Mucosa of gallbladder (tissue), 1 donor: ENCODE measurements around the gene CSF1R. TPM values are rescaled to one million over a fixed set of nuclear protein-coding genes. Genes with fewer than 3 reads are reported as not detected.

Experiments
- DNase-seq: peaks from one replicate; pipeline ENCODE4 v3.0.0-alpha.2; 2020; ENCODE audit warnings: low spot score
- total RNA-seq: library from RNA; stranded (reverse); gene quantifications from one replicate; pipeline ENCODE4 v1.2.1, GENCODE V29; 2021
- donor health status: DM: no; HTN: no; CAD: no.

Gene CSF1R
- total RNA-seq = 91.9 TPM

DNA sequence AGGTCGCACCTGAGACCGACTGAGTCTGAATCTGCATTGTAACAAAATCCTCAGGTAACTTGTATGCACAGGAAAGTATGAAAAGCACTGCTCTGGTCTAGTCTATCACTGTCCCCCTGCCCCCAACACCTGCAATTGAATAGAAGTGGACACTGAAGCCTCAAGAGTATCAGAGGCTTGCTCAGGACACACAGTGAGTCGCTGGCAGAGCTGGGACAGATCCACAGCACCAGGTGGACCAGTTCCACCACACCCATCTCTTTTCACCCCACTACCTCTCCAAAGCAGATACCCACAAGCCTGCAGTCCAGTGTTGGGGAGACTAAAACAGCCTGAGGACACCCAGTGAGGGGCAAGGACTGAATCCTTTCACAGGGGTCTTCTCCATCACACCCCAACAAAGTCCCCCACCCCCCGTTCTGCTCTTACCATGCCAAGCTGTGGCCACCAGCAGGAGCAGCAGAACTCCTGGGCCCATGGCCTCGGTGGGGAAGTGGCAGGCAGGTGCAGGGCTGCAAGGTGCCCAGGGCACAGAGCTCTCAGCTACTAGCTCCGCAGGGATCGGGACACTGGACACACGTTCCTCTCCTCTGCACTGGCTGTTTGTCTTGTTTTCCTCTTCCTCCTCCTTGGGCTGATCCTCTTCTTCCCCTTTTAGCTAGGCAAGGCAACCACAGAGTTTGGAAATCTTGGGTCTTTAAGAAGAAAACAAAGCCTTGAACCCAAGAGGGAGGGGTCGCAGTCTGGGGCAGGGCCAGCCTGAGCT lies at the start of gene CSF1R:
Gene CSF1R, minus strand, starts transcription at position 605 of the 766 bp plus-strand sequence. Its CDS starts 127 bp downstream, at position 478.
- no peak for DNase-seq

GRCh38 chr5:150135557-150136304 lies 49.4 kb upstream of the CSF1R start:
- DNase-seq = no peak

GRCh38 chr5:150134198-150134588 lies 47.8 kb upstream of the CSF1R start:
- no peak for DNase-seq

DNA sequence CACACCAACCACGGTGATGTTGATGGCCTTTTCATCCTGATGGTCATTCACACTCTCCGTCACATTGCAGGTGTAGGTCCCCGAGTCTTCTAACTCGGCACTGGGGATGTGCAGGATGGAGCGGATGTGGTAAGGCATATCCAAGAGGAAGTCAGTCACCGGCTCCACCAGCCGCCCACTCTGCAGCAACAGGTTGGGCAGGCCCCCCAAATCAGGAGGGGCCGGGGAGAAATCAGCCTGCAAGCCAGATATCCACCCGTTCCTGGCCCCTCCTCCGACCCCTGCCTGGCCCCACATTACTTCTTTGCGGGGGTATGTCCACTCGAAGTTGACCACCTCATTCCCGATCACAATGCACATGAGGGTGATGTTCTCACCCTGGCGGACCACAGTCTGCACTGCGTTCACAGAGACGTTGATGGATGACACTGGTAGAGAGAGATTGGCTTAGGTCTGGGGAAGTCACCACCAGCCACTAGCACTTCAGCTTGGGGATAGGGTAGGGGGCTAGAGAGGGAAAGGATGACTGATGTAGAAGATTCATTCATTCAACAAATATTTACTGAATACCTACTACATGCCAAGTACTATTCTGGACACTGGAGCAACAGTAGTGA lies 47.3 kb upstream of the CSF1R start:
- DNase-seq = no peak

DNA sequence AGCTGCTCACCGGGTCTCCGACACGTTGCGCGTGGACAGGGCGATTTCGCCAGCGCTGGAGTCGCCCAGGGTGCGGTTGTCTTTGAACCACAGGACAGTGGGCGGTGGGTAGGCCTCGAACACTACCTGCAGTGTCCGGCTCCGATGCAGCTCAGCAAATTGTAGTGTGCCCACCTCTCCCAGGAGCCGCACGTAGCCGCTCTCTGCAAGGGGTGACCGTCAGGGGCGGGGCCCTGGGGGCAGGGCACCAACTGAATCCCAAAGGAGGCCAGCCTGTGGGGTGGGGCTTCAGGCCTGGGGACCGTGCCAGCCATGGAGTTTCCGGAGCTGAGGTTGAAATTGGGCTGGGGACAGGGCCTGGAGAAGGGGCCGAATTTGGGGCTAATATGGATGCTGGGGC lies 46.4 kb upstream of the CSF1R start:
- DNase-seq = no peak

- DNase-seq = no peak
Observed at GRCh38 chr5:150131978-150132694, 45.8 kb upstream of the CSF1R start.

GRCh38 chr5:150131461-150131860 lies 45.1 kb upstream of the CSF1R start:
- no peak for DNase-seq

- no peak for DNase-seq
Observed at GRCh38 chr5:150130493-150130922, 44.2 kb upstream of the CSF1R start.

GRCh38 chr5:150129813-150130492 lies 43.6 kb upstream of the CSF1R start:
- DNase-seq = peak; percentile 72

- no peak for DNase-seq
Observed at GRCh38 chr5:150129454-150129812, 43.1 kb upstream of the CSF1R start.

GRCh38 chr5:150126921-150127265 lies 40.5 kb upstream of the CSF1R start:
- no peak for DNase-seq

- DNase-seq = no peak
Observed at GRCh38 chr5:150126199-150126920, 40.0 kb upstream of the CSF1R start.

GRCh38 chr5:150125334-150125733 lies 39.0 kb upstream of the CSF1R start:
- DNase-seq = no peak

DNA sequence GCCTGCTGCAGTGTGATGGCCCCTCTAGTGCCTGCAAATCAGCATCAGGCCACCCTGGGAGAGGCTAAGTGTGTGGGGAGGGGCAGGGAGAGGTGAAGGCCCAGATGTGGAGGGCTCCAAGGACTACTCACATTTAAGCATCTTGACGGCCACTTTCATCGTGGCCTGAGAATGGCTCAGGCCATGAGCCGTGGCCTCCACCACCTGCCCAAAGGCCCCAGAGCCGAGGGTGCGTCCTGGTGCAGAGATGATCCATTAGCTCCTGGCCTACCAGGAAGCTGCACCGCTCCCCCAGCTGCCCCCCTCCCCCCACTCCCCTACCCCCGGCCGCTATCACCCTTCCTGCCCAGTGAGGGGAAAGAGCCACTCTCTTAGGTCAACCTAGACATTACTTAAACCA lies 38.2 kb upstream of the CSF1R start:
- DNase-seq = no peak

DNA sequence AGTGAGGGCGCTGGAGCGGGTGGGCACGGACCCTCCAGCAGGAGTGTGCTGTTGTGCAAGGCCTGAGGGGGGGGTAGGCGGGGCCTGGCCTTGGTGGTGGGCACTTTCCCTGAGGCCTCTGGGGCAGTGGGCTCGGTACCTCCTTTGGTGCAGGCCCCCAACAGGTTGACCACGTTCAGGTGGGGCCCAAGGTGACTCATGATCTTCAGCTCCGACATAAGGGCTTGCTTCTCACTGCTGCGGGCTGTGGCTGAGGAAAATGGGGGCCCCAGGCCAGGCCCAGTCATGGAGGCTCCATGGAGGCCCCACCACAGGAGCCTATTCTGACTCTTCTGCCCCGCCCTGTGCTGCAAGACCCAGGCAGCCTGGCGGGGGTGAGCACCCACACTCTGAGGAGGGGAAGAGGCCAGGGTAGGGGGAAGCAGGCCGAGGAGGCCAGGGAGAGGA lies 37.8 kb upstream of the CSF1R start:
- no peak for DNase-seq

DNA sequence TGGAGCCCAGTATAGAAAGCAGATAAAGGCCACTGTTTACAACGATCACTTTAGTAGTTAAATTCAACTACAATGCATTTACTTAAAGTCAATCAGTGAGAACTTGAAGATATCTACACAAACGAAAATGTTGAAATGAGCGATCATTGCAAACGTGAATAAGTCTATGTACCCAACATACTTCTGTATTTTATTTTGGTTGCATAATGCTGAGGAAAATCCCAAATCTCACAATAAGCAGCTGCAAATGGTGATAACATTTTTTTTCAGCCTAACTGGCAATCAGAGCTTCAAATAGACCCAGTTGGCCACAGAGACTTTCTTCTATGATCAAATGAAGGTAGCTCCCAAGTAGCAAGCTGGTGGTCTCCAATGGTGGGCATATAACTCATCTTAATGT lies 37.2 kb upstream of the CSF1R start:
- no peak for DNase-seq

DNA sequence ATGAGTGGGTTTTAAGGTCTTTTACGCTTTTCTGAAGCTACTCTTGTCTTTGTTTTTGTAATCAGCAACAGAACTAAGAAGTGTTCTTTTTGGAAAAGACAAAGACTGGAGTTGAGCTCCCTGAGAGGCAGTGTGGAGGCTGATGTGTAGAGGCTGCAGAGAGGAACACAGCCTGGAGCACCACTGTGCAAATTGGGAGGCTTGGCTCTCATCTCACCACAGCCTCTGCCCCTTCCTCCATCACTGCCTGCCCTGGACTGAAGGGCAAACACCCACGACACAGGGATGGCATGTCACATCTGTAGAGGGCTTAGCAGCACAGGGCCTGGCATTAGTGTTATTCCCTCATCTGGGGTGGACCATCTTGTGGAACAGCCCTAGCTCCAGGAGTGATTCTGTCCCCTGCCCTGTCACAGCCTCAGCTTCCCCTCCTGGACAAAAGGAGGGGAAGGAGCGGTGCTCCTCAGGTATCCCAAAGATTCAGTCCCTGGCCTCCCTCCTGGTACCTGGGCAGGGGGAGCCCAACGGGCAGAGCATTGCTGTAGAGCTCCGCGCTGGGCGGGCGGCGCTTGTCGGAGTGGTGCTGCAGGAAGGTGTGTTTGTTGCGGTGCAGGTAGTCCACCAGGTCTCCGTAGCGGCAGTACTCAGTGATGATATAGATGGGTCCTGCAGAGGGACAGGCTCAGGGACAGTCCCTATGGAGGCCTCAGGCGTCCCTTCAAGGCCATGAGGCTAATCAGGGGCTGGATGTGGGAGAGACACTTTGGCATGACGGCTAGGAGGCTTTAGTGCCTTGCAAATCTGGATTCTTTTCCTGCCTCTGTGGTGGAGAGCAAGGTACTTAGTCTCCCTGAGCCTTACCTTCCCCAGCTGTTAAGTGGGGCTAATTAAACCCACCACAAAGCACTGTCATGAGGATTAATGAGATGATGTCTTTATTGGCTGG lies 36.5 kb upstream of the CSF1R start:
- no peak for DNase-seq

GRCh38 chr5:150122158-150122510 lies 35.8 kb upstream of the CSF1R start:
- DNase-seq = no peak

DNA sequence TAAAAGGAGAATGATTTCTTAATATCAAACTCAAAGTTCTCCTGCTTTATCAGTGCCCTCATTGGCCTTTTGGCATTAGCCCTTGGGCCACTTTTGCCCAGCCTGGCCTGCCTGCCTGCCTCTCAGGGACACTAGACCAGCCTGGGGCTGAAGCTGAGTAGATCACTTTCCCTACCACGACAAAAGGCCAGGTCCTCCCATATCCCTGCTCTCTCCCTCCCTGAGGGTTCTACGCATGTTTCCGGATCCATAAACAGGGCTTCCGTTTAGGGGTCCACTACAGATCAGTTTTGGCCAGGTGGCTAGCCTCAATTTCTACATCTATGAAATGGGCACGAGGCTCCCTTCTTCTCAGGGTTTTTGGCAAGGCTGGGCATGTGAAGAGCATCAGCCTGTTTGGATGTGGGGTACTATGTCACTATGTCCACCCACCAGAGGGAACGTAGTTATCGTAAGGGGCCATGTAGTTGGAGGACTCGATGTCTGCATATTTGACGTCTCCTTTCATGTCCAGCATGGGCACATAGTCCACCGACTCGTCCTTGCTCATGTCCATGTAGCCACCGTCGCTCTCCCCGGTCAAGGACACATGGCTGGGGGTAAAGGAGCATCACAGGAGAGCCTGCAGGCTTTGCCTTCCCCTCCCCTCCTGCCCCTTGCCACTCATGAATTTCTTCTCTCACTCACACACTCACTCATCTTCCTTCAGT lies 35.2 kb upstream of the CSF1R start:
- DNase-seq = no peak
